ENCODE measurements around the gene RBBP9. TPM values are rescaled to one million over a fixed set of nuclear protein-coding genes. Genes with fewer than 3 reads are reported as not detected.
A peak's percentile ranks its signal among the peaks of the same experiment; 100 is the strongest.

The RBBP9 gene
- total and polyA plus RNA-seq, 2 donors (not counting 3 experiments of a cell fraction or from before 2014, with no cell fraction given), result 8.5 to 17.0 TPM

DNA sequence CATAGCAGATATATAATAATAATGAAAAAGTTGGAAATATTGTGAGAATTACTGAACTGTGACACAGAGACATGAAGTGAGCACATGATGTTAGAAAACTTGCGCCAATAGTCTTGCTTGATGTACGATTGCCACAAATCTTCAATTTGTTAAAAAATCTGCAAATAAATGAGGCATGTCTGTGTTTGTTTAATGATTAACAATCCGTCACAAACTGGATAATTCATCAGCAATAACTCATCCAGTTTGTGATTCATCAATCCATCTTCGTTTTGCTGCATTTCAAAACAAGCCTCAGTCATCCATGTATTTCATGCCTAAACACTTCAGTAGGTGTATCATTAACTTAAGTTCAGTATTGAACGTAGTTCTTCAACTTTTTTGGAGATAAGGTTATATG is 44.7 kb upstream of the RBBP9 start:
- Histone ChIP-seq H3K9me1 (replicated peaks; ENCODE audit: control insufficient read depth, extremely low read depth, insufficient read depth, low read length) (no peaks in the 10 kb centered on the region), H3K9ac (replicated peaks; ENCODE audit: extremely low read depth, insufficient read depth, low read length) (no peak overlapping the region), H3K4me3 (replicated peaks in 1 of 3; ENCODE audit: insufficient read depth in 1 of 3, low read depth in 1 of 3, low read length in 3 of 3) (no peak overlapping the region), H3K27ac (ENCODE audit: insufficient read depth, low read depth, low read length) (no peak overlapping the region), H3K27me3 (ENCODE audit: control insufficient read depth in 2 of 2, insufficient read depth in 2 of 2, low read length in 2 of 2) (no peaks in the 10 kb centered on the region), H4K20me1 (replicated peaks; ENCODE audit: control insufficient read depth, extremely low read depth, insufficient read depth, low read length) (no peaks in the 10 kb centered on the region), H3K9me3 (replicated peaks; ENCODE audit: control insufficient read depth, insufficient read depth, low read length) (no peaks in the 10 kb centered on the region), H3K36me3 (ENCODE audit: control insufficient read depth in 2 of 2, extremely low read depth in 1 of 2, insufficient read depth in 2 of 2, low read length in 2 of 2) (peaks cover 12 to 20% of the 10 kb centered on the region in 2 experiments), H3K79me2 (ENCODE audit: control insufficient read depth, insufficient read depth, low read length) (no peaks in the 10 kb centered on the region), H3K4me2 (ENCODE audit: insufficient read depth, low read length) (no peak overlapping the region), H3K4me1 (ENCODE audit: control insufficient read depth, extremely low read depth, insufficient read depth, low read length) (no peaks in the 10 kb centered on the region), H2AFZ (ENCODE audit: low read depth, low read length) (no peak overlapping the region)
- no peak for TF ChIP-seq JUN (IDR thresholded peaks at IDR 0.05; ENCODE audit: borderline replicate concordance, insufficient read depth, insufficient read length, low read depth)
- TF ChIP-seq FOS (IDR thresholded peaks at IDR 0.05; ENCODE audit: borderline replicate concordance, insufficient read depth, low read length), result peak; percentile 21
- no peak for FAIRE-seq
- no TSS peak for BruUV-seq (replicated peaks)
- POLR2A ChIA-PET, result no interaction called here
- CTCF ChIA-PET, result interaction anchor here (1.0 to 1.5 kb wide), 2 partner anchors 12 to 129 kb away, joined by 3 to 5 read pairs; no protein-coding TSS in a partner anchor
- dilution Hi-C loops (cut with MboI; ENCODE audit: extremely low pct_ligation_motif_present, low sequenced_read_pairs), result no loop called here
- intact Hi-C loops (cut with micrococcal nuclease), result no loop called here
- DNase-seq (ENCODE audit: low read depth, low spot score), result no peak

DNA sequence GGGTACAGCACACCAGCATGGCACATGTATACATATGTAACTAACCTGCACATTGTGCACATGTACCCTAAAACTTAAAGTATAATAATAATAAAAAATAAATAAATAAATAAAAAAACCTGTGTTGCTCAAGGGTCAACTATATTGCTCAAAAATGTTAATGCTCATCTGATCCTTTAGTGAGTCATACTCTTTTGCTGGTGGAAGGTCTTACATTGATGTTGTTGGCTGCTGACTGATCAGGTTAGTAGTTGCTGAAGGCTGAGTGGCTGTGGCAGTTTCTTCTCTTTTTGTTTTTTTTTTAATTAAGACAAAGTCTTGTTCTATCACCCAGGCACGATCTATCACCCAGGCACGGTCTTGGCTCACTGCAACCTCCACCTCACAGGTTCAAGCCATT is 40.6 kb upstream of the RBBP9 start:
- Histone ChIP-seq H3K79me2 (ENCODE audit: control insufficient read depth, insufficient read depth, low read length) (no peaks in the 10 kb centered on the region), H3K4me1 (ENCODE audit: control insufficient read depth, extremely low read depth, insufficient read depth, low read length) (no peaks in the 10 kb centered on the region), H3K4me3 (replicated peaks in 1 of 3; ENCODE audit: insufficient read depth in 1 of 3, low read depth in 1 of 3, low read length in 3 of 3) (no peak overlapping the region), H3K4me2 (ENCODE audit: insufficient read depth, low read length) (no peak overlapping the region), H3K36me3 (ENCODE audit: control insufficient read depth in 2 of 2, extremely low read depth in 1 of 2, insufficient read depth in 2 of 2, low read length in 2 of 2) (peaks cover 17 to 19% of the 10 kb centered on the region in 2 experiments), H3K9me1 (replicated peaks; ENCODE audit: control insufficient read depth, extremely low read depth, insufficient read depth, low read length) (no peaks in the 10 kb centered on the region), H3K9ac (replicated peaks; ENCODE audit: extremely low read depth, insufficient read depth, low read length) (no peak overlapping the region), H3K27ac (ENCODE audit: insufficient read depth, low read depth, low read length) (no peak overlapping the region), H4K20me1 (replicated peaks; ENCODE audit: control insufficient read depth, extremely low read depth, insufficient read depth, low read length) (no peaks in the 10 kb centered on the region), H3K27me3 (ENCODE audit: control insufficient read depth in 2 of 2, insufficient read depth in 2 of 2, low read length in 2 of 2) (no peaks in the 10 kb centered on the region), H3K9me3 (replicated peaks; ENCODE audit: control insufficient read depth, insufficient read depth, low read length) (no peaks in the 10 kb centered on the region), H2AFZ (ENCODE audit: low read depth, low read length) (no peak overlapping the region)
- TF ChIP-seq MYC (IDR thresholded peaks at IDR 0.05; ENCODE audit: low read depth, low read length) (no peak), FOS (IDR thresholded peaks at IDR 0.05; ENCODE audit: borderline replicate concordance, insufficient read depth, low read length) (no peak), POLR2AphosphoS5 (IDR thresholded peaks at IDR 0.05; ENCODE audit: insufficient read depth, low read depth, low read length) (no peak), GATA2 (IDR thresholded peaks at IDR 0.05; ENCODE audit: insufficient read depth, insufficient read length, low read depth, low read length) (no peak), POLR2A (IDR thresholded peaks at IDR 0.05; ENCODE audit: low read depth, low read length) (no peak)
- TF ChIP-seq, protein P1, sequence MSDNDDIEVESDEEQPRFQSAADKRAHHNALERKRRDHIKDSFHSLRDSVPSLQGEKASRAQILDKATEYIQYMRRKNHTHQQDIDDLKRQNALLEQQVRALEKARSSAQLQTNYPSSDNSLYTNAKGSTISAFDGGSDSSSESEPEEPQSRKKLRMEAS (IDR thresholded peaks at IDR 0.05; ENCODE audit: insufficient read depth, insufficient read length), result no peak
- no TSS peak for BruUV-seq (replicated peaks)
- no peak for DNase-seq (ENCODE audit: low read depth, low spot score)
- intact Hi-C loops (cut with micrococcal nuclease), result no loop called here
- POLR2A ChIA-PET, result no interaction called here
- CTCF ChIA-PET, result no interaction called here
- dilution Hi-C loops (cut with MboI; ENCODE audit: extremely low pct_ligation_motif_present, low sequenced_read_pairs), result no loop called here
- no peak for FAIRE-seq
